ENCODE results near the gene RNLS.
"Not testable (repeated sequence)": the region's sequence is repeated elsewhere in the genome, so short reads cannot be mapped to it uniquely, and the experiment has no call there.

RNLS gene

GRCh38 chr10:88330174-88330573 is 252.9 kb downstream of the RNLS start:
- ATAC-seq (replicated peaks), result no peak
- no peaks in the 10 kb centered on the region for H3K36me3 Mint-ChIP-seq (ENCODE audit: insufficient read depth)
- H3K27me3 Mint-ChIP-seq, result no peaks in the 10 kb centered on the region
- no peak overlapping the region for H3K27ac Mint-ChIP-seq
- no peak for DNase-seq
- H3K4me3 Mint-ChIP-seq, result no peak overlapping the region
- no peaks in the 10 kb centered on the region for H3K9me3 Mint-ChIP-seq
- H3K4me1 Mint-ChIP-seq (ENCODE audit: low read depth in 2 of 2), result no peaks in the 10 kb centered on the region

DNA sequence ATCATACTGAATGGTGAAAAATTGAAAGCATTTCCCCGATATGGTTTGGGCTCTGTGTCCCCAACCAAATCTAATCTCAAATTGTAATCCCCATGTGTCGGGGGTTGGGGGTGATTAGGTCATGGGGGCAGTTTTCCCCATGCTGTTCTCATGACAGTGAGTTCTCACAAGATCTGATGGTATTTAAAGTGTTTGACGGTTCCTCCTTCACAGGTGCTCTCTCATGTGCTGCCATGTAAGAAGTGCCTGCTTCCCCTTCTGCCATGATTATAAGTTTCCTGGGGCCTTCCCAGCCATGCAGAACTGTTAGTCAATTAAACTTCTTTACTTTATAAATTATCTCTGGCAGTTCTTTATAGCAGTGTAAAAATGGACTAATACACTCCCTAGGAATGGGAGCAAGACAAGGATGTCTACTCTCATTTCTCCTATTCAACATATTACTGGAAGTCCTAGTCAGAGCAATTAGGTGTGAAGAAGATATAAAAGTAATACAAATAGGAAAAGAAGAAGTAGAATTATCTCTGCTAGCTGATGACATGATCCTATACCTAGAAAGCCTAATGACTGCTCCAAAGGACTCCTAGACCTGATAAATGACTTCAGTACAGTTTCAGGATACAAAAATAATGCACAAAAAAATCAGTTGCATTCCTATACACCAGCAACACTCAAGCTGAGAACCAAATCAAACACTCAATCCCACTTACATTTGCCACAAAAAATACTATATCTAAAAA is 260.6 kb downstream of the RNLS start:
- no peaks in the 10 kb centered on the region for H3K36me3 Mint-ChIP-seq (ENCODE audit: insufficient read depth)
- no peak overlapping the region for H3K27ac Mint-ChIP-seq
- H3K27me3 Mint-ChIP-seq, result no peaks in the 10 kb centered on the region
- DNase-seq (no peak), ATAC-seq (replicated peaks) (no peak)
- no peak overlapping the region for H3K4me3 Mint-ChIP-seq
- peaks cover 6% of the 10 kb centered on the region in 2 donors for H3K9me3 Mint-ChIP-seq
- no peaks in the 10 kb centered on the region for H3K4me1 Mint-ChIP-seq (ENCODE audit: low read depth in 2 of 2)

DNA sequence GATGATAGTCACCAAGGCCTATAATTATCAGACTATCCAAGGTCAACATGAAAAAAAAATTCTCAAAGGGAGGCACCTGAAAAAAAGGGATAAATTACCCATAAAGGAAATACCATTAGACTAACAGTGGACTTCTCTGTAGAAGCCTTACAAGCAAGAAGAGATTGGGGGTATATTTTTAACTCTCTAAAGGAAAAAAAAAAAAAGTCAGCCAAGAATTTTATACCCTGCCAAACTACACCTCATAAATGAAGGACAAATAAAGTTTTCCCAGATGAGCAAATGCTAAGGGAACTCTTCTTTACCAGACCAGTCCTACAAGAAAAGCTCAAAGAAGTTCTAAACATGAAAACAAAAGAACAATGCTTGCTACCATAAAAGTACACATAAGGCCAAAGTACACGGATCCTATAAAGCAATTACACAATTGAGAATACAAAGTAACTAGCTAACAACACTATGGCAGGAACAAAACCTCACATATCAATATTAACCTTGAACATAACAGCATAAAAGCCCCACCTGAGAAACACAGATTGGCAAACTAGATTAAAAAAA is 263.1 kb downstream of the RNLS start:
- Mint-ChIP-seq H3K36me3 (ENCODE audit: insufficient read depth) (no peaks in the 10 kb centered on the region), H3K4me3 (no peak overlapping the region), H3K27ac (no peak overlapping the region), H3K4me1 (ENCODE audit: low read depth in 2 of 2) (no peaks in the 10 kb centered on the region), H3K9me3 (peaks cover 6% of the 10 kb centered on the region in 2 donors), H3K27me3 (no peaks in the 10 kb centered on the region)
- DNase-seq, result no peak
- ATAC-seq (replicated peaks), result no peak

GRCh38 chr10:88318803-88319202 is 264.3 kb downstream of the RNLS start:
- Mint-ChIP-seq H3K27ac (no peak overlapping the region), H3K36me3 (ENCODE audit: insufficient read depth) (no peaks in the 10 kb centered on the region), H3K27me3 (no peaks in the 10 kb centered on the region), H3K4me3 (no peak overlapping the region), H3K9me3 (peaks cover 6% of the 10 kb centered on the region in 2 donors), H3K4me1 (ENCODE audit: low read depth in 2 of 2) (no peaks in the 10 kb centered on the region)
- DNase-seq (no peak), ATAC-seq (replicated peaks) (no peak)

DNA sequence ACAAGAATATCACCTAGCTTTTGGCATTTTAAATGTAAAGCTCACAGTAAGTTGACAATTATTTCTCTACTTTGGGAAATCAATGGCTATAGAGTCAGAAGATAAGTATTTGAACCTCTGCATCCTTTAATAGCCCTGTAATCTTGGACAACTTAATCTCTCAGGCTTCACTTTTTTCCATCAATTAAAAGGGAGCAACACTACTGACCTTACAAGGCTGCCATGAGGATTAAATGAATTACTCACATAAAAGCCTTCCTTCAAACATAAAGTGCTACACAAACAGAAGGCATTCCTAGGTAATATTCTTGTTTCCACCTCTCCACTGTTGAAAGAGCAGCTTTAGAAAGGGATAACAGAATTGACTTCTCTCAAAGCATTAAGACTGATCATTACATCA is 266.0 kb downstream of the RNLS start:
- ATAC-seq (replicated peaks), result no peak
- Mint-ChIP-seq H3K27me3 (no peaks in the 10 kb centered on the region), H3K4me1 (ENCODE audit: low read depth in 2 of 2) (no peaks in the 10 kb centered on the region)

DNA sequence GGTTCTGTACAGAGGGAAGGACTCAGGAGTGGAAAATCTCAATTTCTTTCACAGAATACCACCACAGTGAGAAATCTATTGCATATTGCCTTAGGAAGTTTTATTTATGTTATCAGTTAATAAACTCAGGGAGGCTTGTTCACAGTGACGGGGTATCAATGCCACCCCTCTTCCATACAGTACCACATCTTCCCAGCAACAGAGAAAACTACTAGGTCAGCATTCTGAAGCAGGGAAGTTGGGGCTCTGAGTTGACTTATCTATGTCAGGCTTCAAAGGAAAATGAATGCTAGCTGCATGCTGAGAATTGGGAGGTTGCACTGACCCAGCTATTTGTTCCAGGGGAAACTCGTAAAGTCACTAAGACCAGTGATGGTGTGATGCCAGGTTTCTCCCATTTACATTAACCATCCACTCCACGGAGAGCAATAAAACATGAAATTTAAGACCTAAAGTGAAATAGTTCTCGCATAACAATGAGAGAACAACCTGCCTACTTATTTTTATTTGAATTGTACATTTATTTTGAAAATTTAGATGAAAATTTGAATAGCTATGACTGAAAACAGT is 266.7 kb downstream of the RNLS start:
- ATAC-seq (replicated peaks) (no peak), DNase-seq (no peak)
- H3K4me3 Mint-ChIP-seq, result no peak overlapping the region
- H3K4me1 Mint-ChIP-seq (ENCODE audit: low read depth in 2 of 2), result no peaks in the 10 kb centered on the region
- no peaks in the 10 kb centered on the region for H3K36me3 Mint-ChIP-seq (ENCODE audit: insufficient read depth)
- H3K27me3 Mint-ChIP-seq, result no peaks in the 10 kb centered on the region
- no peak overlapping the region for H3K27ac Mint-ChIP-seq
- peaks cover 6% of the 10 kb centered on the region in 2 donors for H3K9me3 Mint-ChIP-seq

More for the DNA sequence above, 266.0 kb downstream of the RNLS start:
- no peak overlapping the region for H3K27ac Mint-ChIP-seq
- H3K36me3 Mint-ChIP-seq (ENCODE audit: insufficient read depth), result no peaks in the 10 kb centered on the region
- DNase-seq, result no peak
- H3K9me3 Mint-ChIP-seq, result peaks cover 6% of the 10 kb centered on the region in 2 donors
- H3K4me3 Mint-ChIP-seq, result no peak overlapping the region

DNA sequence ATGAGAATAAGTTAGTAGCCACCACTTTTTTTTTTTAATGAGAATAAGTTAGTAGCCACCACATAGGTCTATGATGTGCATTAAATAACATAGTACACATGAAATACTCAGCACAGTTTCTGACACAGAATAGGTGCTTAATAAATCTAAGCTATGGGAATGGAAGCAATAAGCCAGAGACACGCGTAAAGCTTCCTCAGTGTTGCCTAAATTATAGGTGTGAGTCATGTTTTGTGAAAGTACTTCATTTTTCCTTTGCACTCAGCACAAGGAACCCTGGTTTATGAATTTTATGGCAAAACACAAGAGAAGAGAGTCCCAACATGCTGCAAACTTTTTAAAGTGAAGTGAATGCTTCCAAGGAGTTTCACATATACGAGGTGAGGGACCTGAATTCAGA is 267.4 kb downstream of the RNLS start:
- H3K27me3 Mint-ChIP-seq, result no peaks in the 10 kb centered on the region
- ATAC-seq (replicated peaks) (no peak), DNase-seq (no peak)
- no peak overlapping the region for H3K27ac Mint-ChIP-seq
- H3K4me3 Mint-ChIP-seq, result no peak overlapping the region
- H3K9me3 Mint-ChIP-seq, result peaks cover 6% of the 10 kb centered on the region in 2 donors
- no peaks in the 10 kb centered on the region for H3K4me1 Mint-ChIP-seq (ENCODE audit: low read depth in 2 of 2)
- H3K36me3 Mint-ChIP-seq (ENCODE audit: insufficient read depth), result no peaks in the 10 kb centered on the region

DNA sequence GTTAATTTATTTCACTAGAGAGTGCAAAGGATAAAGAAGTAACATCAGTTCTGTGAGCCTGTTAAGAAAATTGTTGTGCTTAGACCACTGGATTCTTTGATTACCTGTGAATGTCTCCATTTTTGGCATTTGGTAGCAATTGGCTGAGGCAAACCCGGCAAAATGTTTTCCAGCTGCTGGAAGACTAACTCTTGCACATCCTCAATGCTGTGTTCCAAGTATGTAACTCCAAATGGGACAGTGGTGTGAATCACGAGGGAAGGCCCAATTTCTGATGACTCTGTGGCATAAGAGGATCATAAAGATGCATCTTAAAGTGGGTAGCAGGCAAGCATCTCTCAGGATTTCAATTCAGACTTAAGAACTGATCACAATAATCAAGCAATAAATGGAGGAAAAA is 268.8 kb downstream of the RNLS start:
- ATAC-seq (replicated peaks), result no peak
- Mint-ChIP-seq H3K27me3 (no peaks in the 10 kb centered on the region), H3K4me3 (no peak overlapping the region), H3K4me1 (ENCODE audit: low read depth in 2 of 2) (no peaks in the 10 kb centered on the region), H3K27ac (no peak overlapping the region), H3K36me3 (ENCODE audit: insufficient read depth) (no peaks in the 10 kb centered on the region), H3K9me3 (peaks cover 3 to 6% of the 10 kb centered on the region in 2 donors)
- DNase-seq, result no peak

GRCh38 chr10:88313878-88314277 is 269.2 kb downstream of the RNLS start:
- H3K9me3 Mint-ChIP-seq, result peaks cover 1 to 2% of the 10 kb centered on the region in 2 donors
- no peak overlapping the region for H3K27ac Mint-ChIP-seq
- H3K27me3 Mint-ChIP-seq, result no peaks in the 10 kb centered on the region
- ATAC-seq (replicated peaks) (no peak), DNase-seq (no peak)
- H3K4me3 Mint-ChIP-seq, result no peak overlapping the region
- H3K36me3 Mint-ChIP-seq (ENCODE audit: insufficient read depth), result no peaks in the 10 kb centered on the region
- H3K4me1 Mint-ChIP-seq (ENCODE audit: low read depth in 2 of 2), result no peaks in the 10 kb centered on the region

DNA sequence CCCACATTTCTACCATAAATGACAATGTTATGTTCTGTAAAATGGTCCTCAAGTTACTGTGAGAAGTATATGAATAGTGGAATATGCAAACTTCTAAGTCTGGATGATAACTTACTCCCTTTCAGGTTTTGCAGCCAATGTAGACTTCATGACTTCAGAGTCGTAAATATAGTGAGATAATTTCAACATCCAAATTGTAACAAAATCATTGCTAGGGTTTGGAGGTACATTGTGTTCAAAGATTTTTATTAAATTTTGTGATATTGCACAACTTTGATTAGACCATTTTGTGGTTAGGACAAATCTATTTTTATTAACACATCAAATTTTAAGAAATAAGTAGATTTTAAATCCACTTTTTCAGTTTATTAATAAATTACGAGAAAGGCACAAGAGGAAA is 270.3 kb downstream of the RNLS start:
- H3K4me1 Mint-ChIP-seq (ENCODE audit: low read depth in 2 of 2), result no peaks in the 10 kb centered on the region
- DNase-seq (no peak), ATAC-seq (replicated peaks) (no peak)
- H3K27ac Mint-ChIP-seq, result no peak overlapping the region
- H3K27me3 Mint-ChIP-seq, result no peaks in the 10 kb centered on the region
- no peak overlapping the region for H3K4me3 Mint-ChIP-seq
- H3K9me3 Mint-ChIP-seq, result no peaks in the 10 kb centered on the region
- no peaks in the 10 kb centered on the region for H3K36me3 Mint-ChIP-seq (ENCODE audit: insufficient read depth)

DNA sequence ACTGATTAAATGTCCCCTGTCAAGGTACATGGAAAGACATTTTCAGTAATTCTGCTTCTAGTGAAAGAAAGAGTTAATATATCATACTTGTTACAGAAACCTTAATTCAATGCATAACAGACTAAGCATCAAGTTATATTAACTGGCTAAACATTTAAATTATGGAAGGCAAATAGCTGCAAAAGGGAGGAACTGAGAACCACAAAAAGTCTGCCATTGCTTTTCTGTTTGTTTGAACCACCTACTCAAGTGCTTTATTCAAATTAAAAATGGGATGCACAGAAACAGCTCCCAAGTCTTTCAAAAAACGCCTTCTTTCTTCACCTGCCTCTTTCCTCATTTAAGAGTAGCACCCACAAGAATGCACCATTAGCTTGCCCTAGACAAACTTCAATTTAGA is 271.9 kb downstream of the RNLS start:
- Mint-ChIP-seq H3K36me3 (ENCODE audit: insufficient read depth) (no peaks in the 10 kb centered on the region), H3K27ac (no peak overlapping the region), H3K9me3 (no peaks in the 10 kb centered on the region), H3K4me1 (ENCODE audit: low read depth in 2 of 2) (peaks cover 0 to 1% of the 10 kb centered on the region in 2 donors), H3K27me3 (no peaks in the 10 kb centered on the region), H3K4me3 (no peak overlapping the region)
- DNase-seq (no peak), ATAC-seq (replicated peaks) (no peak)

GRCh38 chr10:88309365-88309764 is 273.8 kb downstream of the RNLS start:
- no peak overlapping the region for H3K4me3 Mint-ChIP-seq
- no peaks in the 10 kb centered on the region for H3K27me3 Mint-ChIP-seq
- H3K4me1 Mint-ChIP-seq (ENCODE audit: low read depth in 2 of 2), result peaks cover 0 to 1% of the 10 kb centered on the region in 2 donors
- no peak overlapping the region for H3K27ac Mint-ChIP-seq
- DNase-seq, result no peak
- ATAC-seq (replicated peaks), result no peak
- no peaks in the 10 kb centered on the region for H3K9me3 Mint-ChIP-seq
- H3K36me3 Mint-ChIP-seq (ENCODE audit: insufficient read depth), result no peaks in the 10 kb centered on the region

GRCh38 chr10:88308361-88308760 is 274.8 kb downstream of the RNLS start:
- H3K27me3 Mint-ChIP-seq; H3K4me1 Mint-ChIP-seq (ENCODE audit: low read depth in 2 of 2); H3K9me3 Mint-ChIP-seq; H3K27ac Mint-ChIP-seq; H3K36me3 Mint-ChIP-seq (ENCODE audit: insufficient read depth); H3K4me3 Mint-ChIP-seq; DNase-seq; ATAC-seq (replicated peaks): not testable (repeated sequence)

- Mint-ChIP-seq H3K27ac (no peak overlapping the region), H3K4me1 (ENCODE audit: low read depth in 2 of 2) (no peaks in the 10 kb centered on the region), H3K9me3 (no peaks in the 10 kb centered on the region), H3K36me3 (ENCODE audit: insufficient read depth) (no peaks in the 10 kb centered on the region), H3K4me3 (no peak overlapping the region), H3K27me3 (peaks cover 0 to 15% of the 10 kb centered on the region in 2 donors)
- DNase-seq, result no peak
- no peak for ATAC-seq (replicated peaks)
These were observed 283.3 kb downstream of the RNLS start for GRCh38 chr10:88299787-88300186.

All from effector memory CD8-positive, alpha-beta T cell (primary cell).